Stimulated activated CD8-positive, alpha-beta memory T cell treated with anti-CD3 and anti-CD28 coated beads, Interleukin-12 subunit alpha, Interleukin-12 subunit beta, amount 100 ng/mL, for 24 hours (primary cell): ENCODE data around the gene POLR3H.
A peak's percentile ranks its signal among the peaks of the same experiment; 100 is the strongest.
"Not testable (repeated sequence)": the region's sequence is repeated elsewhere in the genome, so short reads cannot be mapped to it uniquely, and the experiment has no call there.

Experiments
- DNase-seq: peaks from one replicate; pipeline ENCODE4 v3.0.0-alpha.2; 2020; ENCODE audit errors: extremely low read depth

POLR3H gene, protein sequence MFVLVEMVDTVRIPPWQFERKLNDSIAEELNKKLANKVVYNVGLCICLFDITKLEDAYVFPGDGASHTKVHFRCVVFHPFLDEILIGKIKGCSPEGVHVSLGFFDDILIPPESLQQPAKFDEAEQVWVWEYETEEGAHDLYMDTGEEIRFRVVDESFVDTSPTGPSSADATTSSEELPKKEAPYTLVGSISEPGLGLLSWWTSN

DNA sequence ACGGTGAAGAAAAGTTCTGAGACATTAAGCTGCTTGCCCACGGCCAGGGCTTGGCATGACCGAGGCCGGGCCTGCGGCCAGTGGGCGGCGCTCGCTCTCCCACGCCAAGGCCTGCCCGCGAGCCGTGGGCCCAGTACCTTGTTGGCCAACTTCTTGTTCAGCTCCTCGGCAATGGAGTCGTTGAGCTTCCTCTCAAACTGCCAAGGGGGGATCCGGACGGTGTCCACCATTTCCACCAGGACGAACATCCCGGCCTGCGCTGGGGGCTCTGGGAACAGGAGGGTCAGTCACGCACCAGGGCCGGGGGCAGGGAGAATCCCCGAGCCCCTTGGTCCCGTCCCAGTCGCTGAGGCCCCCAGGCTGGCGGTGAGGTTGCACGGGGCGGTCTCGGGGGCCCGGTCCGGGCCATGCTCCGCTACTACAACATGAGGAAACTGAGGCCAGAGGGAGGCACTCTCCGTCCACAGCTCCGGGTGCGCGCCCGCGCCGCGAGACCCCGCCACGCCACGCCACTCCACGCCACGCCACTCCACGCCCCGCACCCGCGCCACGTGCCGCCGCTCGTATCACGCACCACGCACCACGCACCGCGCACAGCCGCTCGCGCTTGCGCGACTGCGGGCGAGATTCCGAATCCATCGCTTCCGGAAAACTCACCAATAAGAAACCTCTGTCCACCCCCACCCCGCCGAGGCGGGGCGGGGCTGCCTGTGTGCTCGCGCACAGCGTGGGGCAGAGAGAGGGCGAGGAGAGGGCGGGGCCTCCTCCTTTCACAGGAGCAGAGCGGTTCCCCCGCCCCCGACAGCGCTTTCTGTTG is at the start of gene POLR3H:
TSS of gene POLR3H (minus strand) at position 617 of the 817 bp plus-strand sequence. CDS start at position 248, 369 bp downstream.
- peak; percentile 96 for DNase-seq

DNA sequence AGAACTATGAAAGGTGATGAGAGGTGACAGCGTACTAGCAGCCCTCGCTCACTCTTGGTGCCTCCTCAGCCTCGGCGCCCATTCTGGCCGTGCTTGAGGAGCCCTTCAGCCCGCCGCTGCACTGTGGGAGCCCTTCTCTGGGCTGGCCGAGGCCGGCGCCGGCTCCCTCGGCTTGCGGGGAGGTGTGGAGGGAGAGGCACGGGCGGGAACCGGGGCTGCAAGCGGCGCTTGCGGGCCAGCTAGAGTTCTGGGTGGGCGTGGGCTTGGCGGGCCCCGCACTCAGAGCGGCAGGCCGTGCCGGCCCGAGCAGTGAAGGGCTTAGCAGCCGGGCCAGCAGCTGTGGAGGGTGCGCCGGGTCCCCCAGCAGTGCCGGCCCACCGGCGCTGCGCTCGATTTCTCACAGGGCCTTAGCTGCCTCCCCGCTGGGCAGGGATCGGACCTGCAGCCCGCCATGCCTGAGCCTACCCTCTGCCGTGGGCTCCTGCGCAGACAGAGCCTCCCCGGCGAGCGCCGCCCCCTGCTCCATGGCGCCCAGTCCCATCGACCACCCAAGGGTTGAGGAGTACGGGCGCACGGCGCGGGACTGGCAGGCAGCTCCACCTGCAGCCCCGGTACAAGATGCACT is 49.2 kb upstream of the POLR3H start:
- not testable (repeated sequence) for DNase-seq

DNA sequence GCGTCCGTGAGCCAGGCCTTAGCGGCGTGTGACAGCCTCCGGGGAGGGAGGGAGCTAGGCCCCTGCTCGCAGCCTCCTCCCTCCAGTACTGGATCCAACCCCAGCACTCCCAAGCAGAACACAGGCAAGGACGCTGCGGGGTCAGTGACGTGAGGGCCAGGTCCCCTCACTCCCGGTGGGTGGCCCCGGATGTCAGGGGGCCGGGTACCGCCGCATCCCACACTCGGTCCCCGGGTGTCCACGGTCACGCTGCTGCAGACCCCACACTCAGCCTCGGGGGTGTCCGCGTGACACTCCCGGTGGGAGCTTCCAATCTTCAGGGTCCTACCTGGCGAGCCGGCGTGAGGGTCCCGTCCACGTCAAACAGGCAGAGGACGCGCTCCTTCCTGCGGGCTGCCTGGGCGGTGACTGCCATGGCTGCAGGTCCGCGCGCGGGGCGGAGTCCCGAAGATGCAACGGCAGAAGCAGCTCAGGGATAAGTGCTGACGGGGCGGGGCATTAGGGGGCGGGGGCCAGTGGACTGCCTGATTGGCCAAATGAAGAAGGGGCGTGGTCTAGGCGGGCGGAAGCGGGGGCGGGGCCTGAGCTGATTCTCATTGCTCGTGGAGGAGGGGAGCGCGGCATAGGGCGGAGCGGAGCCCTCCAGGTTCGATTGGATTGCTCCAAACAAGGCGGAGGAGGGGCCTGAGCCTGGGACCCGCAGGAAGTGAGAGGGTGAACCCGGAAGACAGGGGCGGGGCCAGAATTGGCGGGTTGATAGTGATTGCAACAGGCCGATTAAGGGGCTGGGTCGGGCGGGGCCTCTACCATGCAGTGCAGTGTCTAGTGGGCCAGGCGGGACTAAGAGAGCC is 45.3 kb upstream of the POLR3H start, which contains the start of gene PMM1:
TSS of gene PMM1 (minus strand) at position 450 of the 851 bp plus-strand sequence. CDS start at position 415, 35 bp downstream.
- peak; percentile 100 for DNase-seq

DNA sequence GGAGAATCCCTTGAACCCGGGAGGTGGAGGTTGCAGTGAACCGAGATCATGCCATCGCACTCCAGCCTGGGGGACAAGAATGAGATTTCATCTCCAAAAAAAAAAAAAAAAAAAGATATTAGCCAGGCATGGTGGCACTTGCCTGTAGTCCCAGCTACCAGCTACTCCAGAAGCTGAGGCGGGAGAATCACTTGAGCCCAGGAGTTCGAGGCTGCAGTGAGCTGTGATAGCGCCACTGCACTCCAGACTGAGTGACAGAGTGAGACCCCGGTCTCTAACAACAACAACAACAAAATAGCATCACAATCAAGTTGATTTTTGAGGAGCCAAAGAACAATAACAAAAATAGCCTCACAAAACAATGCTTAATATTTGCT is 43.1 kb upstream of the POLR3H start:
- no peak for DNase-seq

DNA sequence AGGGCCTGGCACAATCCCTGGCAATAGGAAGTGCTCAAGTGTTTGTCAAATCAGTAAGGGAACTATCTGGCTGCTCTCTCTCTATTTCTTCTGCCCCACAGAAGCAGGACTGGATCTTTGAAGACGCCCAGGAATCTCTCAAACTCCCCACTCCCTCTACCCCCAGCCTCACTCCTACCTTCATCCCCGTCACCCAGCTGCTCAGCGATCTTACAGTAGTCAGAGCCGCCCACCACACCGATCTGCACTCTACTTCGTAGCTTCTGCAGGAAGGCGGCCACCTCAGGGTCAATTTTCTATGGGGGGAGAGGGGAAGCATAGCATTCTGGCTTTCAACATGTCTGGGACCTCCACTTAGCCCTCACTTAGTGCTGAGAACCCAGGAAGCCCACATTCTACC is 41.6 kb upstream of the POLR3H start:
- DNase-seq, result no peak

DNA sequence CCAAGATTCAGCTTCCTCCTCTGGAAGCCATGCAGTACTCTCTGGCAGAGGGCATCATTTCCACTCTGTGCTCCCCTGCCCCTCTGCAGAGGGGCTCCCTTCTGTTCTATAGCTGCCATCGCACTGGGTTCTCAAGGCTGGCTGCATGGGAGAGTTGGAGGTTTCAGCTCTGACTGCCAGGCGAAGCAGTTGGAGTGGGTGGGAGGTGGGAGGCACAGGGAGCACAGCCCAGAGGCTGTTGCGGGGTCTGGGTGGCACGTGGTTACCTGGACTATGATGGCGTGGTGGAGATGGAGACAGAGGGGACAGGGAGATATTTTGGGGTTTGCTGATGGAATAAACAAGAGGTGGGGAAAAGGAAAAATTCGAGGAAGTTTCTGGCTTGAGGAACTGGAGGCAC is 40.6 kb upstream of the POLR3H start:
- no peak for DNase-seq

DNA sequence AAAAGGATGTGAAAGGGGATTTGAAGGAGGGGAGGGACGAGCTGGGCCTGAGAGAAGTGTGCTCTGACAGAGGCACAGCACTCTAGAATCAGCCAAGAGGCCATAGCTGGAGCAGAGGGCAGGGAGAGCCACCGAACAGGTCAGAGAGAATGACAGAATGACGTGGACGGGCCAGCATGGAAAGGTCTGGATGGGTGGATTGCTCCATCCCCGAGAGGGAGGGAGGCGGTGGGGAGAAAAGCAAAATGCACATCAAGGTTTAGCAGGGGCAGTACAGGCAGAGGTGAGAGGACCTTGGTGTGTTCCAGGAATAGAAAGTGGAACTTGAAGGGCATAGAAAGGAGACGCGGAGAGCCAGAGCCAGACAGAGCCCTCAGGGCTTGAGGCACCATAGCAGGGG is 38.4 kb upstream of the POLR3H start:
- no peak for DNase-seq

DNA sequence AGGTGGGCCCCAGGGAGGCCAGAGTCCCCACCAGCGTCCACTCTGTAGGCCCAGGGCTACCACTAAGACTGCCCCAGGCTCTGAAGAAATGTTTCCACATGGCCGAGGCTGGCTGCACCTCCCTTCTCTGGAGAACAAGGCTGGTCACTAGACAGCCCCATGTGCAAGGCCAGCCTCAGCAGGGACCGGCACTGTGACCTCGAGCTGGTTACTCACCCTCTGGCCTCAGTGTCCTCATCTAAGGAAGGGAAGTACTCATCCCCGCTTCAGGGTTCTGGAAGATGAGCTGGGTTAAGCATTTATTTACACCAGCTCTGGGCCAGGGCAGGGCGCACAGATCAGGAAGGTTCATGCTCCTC is 35.7 kb upstream of the POLR3H start:
- DNase-seq, result no peak

DNA sequence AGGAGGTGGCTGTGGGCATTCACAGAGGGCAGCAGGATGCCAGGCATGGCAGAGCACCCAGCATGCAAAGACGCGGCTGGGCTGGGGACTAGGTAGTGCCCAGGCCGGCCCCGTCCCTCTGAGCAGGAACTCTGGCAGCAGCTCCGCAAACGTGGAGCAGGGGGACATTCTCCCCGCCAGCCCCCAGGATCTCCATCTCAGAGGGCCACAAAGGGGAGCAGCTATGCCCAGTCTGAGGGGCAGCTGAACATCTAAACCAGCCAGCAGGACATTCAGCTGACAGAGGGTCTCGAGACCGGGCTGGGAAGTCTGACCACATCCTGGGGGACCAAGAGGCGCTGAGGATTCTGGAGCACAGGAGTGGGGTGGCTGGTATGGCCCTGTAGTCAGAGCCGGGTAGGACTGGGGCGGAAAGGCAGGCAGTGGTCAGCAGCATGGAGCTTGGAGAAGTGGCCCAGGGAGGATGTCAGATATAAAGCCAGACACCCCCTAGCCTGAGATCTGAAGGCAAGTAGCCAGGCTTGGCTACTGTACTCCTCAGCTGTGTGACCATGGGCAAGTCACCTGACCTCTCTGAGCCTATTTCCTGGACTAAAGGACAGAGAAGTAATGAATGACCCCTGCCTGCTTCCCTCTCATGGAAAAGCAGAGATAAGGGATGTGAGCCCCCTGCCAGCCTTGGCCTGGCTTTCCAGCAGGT is 35.2 kb upstream of the POLR3H start:
- DNase-seq, result no peak

DNA sequence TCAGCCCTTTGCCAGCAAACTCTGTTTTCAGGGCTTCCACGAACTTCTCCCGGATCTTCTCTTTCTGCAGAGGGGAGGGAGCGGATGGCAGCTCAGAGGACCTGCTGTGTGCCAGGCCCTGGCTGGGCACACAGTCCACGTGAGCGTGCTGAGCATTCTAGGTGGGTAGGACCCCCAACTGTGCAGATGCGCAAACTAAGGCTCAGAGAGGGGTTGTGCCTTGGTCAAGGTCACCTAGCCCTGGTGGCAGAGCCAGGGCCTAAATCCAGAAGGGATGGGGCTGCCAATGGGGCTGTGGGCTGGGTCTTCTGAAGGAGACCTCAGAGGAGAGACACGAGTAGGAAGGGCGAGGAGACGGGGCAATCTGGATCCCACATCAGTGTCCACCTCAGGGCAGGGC is 34.5 kb upstream of the POLR3H start:
- no peak for DNase-seq

DNA sequence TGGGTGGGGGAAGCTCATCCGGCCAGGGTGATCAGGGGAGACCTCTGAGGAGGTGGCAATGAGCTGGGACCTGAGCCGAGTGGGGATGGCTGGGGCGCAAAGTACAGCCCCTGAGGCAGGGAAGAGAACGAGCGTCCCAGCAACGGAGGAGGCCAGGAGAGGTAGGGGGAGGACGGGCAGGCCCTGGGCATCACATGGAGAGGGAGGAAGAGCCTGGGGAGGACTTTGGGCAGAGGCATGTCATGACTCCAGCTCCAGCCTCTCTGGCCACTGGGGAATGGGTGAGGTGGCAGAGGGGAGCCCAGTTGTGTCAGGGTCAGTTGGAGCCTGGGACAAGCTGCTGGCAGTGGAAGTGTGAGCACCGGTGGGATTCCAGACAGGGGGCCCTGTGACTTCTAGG is 33.8 kb upstream of the POLR3H start:
- DNase-seq, result no peak

DNA sequence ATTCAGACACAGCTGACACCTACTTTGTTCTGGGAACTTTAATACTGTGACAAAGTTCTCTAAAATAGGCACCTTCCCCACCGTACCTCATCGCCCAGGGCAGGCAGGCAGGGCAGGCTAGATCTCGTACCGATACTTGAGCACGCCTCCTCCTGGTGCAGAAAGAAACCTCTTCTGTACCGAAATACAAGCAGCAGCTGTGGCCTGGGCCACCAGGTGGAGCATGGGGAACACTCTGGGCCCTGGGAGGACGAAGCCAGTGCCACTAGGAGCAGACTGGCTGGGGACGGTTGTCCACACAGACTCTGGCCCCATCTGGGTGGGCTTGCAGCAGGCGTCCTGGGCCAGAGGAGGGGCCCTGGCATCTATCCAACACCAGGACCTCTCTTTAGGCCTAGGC is 32.6 kb upstream of the POLR3H start:
- DNase-seq, result no peak

DNA sequence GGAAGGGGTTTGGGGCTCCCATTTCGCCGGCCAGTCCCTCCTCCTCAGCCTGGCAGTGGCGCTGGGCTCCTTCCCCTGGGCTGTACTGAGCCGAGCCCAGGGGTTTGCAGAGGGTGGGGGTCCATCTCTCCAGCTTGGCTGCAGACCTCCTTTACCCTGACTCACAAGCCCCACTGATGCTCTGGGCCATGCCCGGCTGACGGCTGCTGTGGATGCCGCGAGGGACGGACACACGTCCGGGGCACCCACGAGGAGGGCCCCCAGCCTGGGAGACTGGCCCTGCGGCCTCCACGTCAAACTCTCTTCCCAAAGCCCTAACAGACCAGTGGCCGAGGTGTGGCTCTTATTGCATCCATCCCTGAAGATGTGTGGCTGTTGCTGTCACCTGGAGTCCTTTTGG is 31.3 kb upstream of the POLR3H start:
- DNase-seq, result no peak

DNA sequence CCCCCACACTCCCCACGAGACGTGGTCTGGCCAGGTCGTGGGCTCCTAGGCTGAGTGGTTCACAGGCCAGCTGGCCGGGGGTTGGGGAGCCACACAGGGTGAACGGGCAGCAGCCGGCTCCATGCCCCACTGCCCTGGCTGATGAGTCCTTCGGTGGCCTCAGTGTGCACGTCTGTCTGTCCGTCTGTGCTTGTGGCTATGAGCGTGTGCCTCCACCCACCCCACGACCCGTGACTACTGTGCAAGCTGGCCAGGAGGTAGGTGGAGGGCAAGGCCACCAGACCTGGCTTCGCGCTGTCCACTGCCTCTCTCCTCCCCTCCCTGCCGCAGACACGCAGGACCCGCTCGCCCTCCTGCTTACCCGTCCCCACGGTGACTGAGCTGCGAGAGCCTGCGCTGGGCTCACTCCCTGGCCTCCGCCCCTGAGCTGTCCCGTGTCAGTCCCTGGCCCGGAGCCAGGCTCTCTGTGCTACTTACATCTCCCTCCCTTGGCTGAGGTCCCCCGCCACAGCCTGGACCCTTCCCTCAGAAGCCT is 30.6 kb upstream of the POLR3H start:
- no peak for DNase-seq

DNA sequence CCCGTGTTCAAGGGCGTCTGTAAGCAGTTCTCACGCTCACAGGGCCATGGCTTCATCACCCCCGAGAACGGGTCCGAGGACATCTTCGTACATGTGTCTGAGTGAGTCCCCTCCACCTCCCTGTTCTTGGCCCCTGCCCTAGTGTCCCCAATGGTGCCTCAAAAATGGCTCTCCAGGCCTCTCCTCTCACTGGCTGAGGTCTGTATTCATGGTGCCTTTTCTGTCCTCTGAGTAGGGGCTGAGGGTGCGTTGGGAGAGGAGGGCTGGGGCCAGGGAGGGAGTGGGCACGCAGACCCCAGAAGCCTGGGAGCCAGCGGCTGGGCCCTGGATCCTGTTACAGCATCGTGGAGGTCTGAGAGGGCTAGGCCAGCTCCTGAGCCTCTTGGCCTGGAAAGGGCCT is 29.4 kb upstream of the POLR3H start:
- no peak for DNase-seq

DNA sequence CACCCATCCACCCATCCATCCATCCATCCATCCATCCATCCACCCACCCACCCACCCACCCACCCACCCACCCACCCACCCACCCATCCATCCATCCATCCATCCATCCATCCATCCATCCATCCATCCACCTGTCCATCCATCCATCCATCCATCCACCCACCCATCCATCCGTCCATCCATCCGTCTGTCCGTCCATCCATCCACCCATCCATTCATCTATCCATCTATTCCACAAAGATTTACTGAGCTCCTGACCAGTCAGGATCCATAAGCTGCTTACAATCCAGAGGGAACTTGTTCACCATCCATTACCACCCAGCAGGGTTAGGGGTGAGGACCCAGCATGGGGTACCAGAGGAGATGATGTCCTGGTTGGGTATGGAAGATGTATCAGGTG is 28.0 kb upstream of the POLR3H start:
- not testable (repeated sequence) for DNase-seq

DNA sequence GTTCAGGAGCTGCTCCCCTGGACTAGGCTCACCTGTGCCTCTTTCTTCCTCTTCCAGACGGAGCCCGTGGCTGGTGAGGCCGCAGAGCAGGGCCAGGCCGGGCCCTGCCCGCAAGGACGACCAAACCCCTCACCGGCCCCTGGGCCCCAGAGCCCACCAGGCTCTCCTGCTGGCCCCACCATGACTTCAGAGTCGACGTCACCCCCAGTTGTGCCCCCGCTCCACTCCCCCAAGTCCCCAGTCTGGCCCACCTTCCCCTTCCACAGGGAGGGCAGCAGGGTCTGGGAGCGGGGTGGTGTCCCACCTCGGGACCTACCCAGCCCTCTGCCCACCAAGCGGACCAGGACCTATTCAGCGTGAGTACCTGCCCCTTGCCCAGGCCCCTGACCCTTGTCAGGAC is 27.5 kb upstream of the POLR3H start:
- no peak for DNase-seq

DNA sequence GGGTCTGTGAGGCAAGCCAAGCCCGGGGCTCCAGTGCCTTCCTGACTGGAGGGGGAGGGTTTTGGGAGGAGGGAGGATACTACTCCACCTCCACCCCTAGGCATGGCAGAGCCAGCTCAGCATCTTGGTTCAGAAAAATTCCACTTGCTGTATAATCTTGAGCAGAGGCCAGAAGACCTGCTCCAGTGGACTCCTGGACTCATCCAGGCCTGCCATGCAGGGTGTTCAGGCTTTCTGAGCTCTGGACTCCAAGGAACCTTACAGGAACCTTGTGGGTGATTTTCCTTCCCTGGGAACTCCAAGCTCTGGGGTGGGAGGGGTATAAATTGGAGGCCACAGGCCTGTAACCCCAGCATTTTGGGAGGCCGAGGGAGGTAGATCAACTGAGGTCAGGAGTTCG is 26.0 kb upstream of the POLR3H start:
- no peak for DNase-seq

DNA sequence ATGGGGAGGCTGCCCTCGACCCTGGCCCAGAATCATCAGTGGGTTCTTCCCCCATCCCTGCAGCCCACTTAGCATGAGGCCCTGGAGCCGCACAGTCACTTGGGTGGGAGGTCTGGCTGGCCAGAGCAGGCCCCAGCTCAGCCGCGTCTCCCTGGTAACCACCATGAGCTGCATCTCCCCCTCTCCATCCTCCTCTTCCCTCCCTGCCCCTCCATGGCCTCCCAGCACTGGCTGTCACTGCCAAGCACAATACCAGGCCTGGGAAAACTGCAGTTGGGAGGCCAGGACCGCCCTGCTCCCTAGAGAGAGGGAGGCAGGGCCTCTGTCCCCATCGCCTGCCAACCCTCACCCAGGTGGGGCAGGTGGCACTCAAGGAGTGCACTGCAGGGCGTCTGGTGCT is 24.5 kb upstream of the POLR3H start:
- DNase-seq, result no peak

DNA sequence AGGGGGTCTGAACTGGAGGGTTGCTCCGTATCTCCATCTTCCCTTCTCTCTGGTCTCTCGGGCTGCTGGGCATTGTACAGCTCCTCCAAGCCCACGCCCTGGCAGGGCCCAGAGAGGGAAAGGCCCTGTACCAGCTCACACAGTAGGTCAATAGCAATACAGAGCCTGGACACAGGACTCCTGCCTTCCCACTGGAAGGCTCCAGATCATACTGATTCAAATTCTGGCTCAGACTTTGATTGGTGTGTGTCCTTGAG is 23.2 kb upstream of the POLR3H start:
- no peak for DNase-seq

DNA sequence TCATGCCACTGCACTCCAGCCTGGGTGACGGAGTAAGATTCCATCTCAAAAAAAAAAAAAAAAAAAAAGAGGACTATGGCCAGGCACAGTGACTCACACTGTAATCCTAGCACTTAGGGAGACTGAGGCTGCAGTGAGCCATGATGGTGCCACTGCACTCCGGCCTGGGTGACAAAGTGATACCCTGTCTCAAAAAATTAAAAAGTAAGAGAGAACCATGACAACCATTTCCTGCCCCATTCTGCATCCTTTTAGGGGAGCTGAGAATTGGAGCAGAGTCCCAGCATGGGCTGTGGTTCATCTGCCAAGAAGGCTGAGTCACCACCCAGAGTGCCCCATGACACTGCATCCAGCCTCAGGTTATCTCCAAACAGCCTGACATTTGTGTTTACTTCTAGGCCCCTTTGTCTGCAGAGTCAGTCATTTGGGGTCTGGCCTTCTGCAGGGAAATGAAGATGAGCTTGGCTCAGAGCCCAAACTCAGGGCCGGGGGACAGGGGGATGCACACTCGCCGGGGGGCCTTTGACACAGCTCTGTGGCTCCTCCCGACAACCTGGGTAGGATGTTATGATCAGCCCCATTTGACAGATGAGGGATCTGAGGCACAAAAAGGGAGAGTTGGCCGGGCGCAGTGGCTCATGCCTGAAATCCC is 21.3 kb upstream of the POLR3H start:
- DNase-seq, result no peak
